SU-DHL-6 (cell line): ENCODE measurements around the gene FCGR3A.

Experiments
- CTCF ChIP-seq: fragments of 200-600 bp; sonication (generic); IDR thresholded peaks from one replicate; pipeline ENCODE4 v1.5.1; 2017; ENCODE audit warnings: antibody characterized with exemption, mild to moderate bottlenecking, low read length, moderate library complexity; ENCODE audit not compliant: insufficient read depth, poor library complexity, severe bottlenecking
- EZH2phosphoT487 ChIP-seq: fragments of 200-600 bp; sonication (generic), shearing (Covaris generic); conservative IDR thresholded peaks from 2 replicates; pipeline ENCODE4 v1.6.1; 2018; ENCODE audit warnings: mild to moderate bottlenecking, antibody characterized with exemption, low read length, moderate library complexity, mixed read lengths

GRCh38 chr1:161549652-161550051 is at the start of gene FCGR3A:
- TF ChIP-seq CTCF (no peak), EZH2phosphoT487 (no peak)
